Activated naive CD4-positive, alpha-beta T cell treated with anti-CD3 and anti-CD28 coated beads, Interleukin-2, amount 50 U/mL, for 24 hours (primary cell): ENCODE measurements around the gene DAO.
"Not testable (repeated sequence)": the region's sequence is repeated elsewhere in the genome, so short reads cannot be mapped to it uniquely, and the experiment has no call there.

ENCODE experiments used
- H3K27ac Mint-ChIP-seq: one replicate; pipeline ENCODE4 v1.8.0; 2021; ENCODE audit warnings: mild to moderate bottlenecking, mixed read lengths
- H3K27me3 Mint-ChIP-seq: one replicate; pipeline ENCODE4 v1.8.0; 2021; ENCODE audit warnings: mixed read lengths
- H3K36me3 Mint-ChIP-seq: one replicate; pipeline ENCODE4 v1.8.0; 2021; ENCODE audit warnings: mixed read lengths
- H3K4me1 Mint-ChIP-seq: one replicate; pipeline ENCODE4 v1.8.0; 2021; ENCODE audit warnings: mixed read lengths
- H3K4me3 Mint-ChIP-seq: one replicate; pipeline ENCODE4 v1.8.0; 2021; ENCODE audit warnings: mild to moderate bottlenecking, mixed read lengths
- H3K9me3 Mint-ChIP-seq: one replicate; pipeline ENCODE4 v1.8.0; 2021; ENCODE audit warnings: mixed read lengths

The DAO gene

GRCh38 chr12:108841825-108842224 is 38.1 kb upstream of the DAO start:
- not testable (repeated sequence) for H3K4me3 Mint-ChIP-seq, H3K27me3 Mint-ChIP-seq, H3K27ac Mint-ChIP-seq, H3K36me3 Mint-ChIP-seq, H3K9me3 Mint-ChIP-seq
- H3K4me1 Mint-ChIP-seq = peaks cover 30% of the 10 kb centered on the region

GRCh38 chr12:108842361-108842760 is 37.5 kb upstream of the DAO start:
- Mint-ChIP-seq H3K4me3 (no peak overlapping the region), H3K9me3 (no peaks in the 10 kb centered on the region), H3K27ac (no peak overlapping the region), H3K4me1 (peaks cover 26% of the 10 kb centered on the region), H3K27me3 (no peaks in the 10 kb centered on the region), H3K36me3 (peaks cover 8% of the 10 kb centered on the region)

- Mint-ChIP-seq H3K4me1 (peaks cover 24% of the 10 kb centered on the region), H3K9me3 (no peaks in the 10 kb centered on the region), H3K27me3 (no peaks in the 10 kb centered on the region), H3K4me3 (no peak overlapping the region), H3K36me3 (peaks cover 6% of the 10 kb centered on the region), H3K27ac (peak overlapping the region; percentile 2)
These were observed 36.7 kb upstream of the DAO start for GRCh38 chr12:108843187-108843586.

GRCh38 chr12:108845696-108846095 is 34.2 kb upstream of the DAO start:
- H3K4me3 Mint-ChIP-seq = no peak overlapping the region
- H3K4me1 Mint-ChIP-seq = peaks cover 8% of the 10 kb centered on the region
- peaks cover 3% of the 10 kb centered on the region for H3K36me3 Mint-ChIP-seq
- no peaks in the 10 kb centered on the region for H3K9me3 Mint-ChIP-seq
- no peak overlapping the region for H3K27ac Mint-ChIP-seq
- H3K27me3 Mint-ChIP-seq = no peaks in the 10 kb centered on the region

- Mint-ChIP-seq H3K9me3 (no peaks in the 10 kb centered on the region), H3K4me1 (peaks cover 8% of the 10 kb centered on the region), H3K4me3 (no peak overlapping the region), H3K27ac (no peak overlapping the region), H3K27me3 (no peaks in the 10 kb centered on the region), H3K36me3 (peaks cover 3% of the 10 kb centered on the region)
These were observed 33.6 kb upstream of the DAO start for GRCh38 chr12:108846290-108846701.

GRCh38 chr12:108847705-108848104 is 32.2 kb upstream of the DAO start:
- Mint-ChIP-seq H3K27me3 (no peaks in the 10 kb centered on the region), H3K27ac (no peak overlapping the region), H3K9me3 (no peaks in the 10 kb centered on the region), H3K4me3 (no peak overlapping the region), H3K36me3 (peaks cover 2% of the 10 kb centered on the region), H3K4me1 (peaks cover 8% of the 10 kb centered on the region)

- no peak overlapping the region for H3K27ac Mint-ChIP-seq
These were observed 30.2 kb upstream of the DAO start for GRCh38 chr12:108849660-108850059.

GRCh38 chr12:108850854-108851573 is 28.9 kb upstream of the DAO start:
- Mint-ChIP-seq H3K9me3 (no peaks in the 10 kb centered on the region), H3K4me3 (no peak overlapping the region), H3K27me3 (no peaks in the 10 kb centered on the region), H3K4me1 (peaks cover 20% of the 10 kb centered on the region), H3K36me3 (peaks cover 2% of the 10 kb centered on the region), H3K27ac (no peak overlapping the region)

More at GRCh38 chr12:108849660-108850059, 30.2 kb upstream of the DAO start:
- Mint-ChIP-seq H3K9me3 (no peaks in the 10 kb centered on the region), H3K36me3 (peaks cover 4% of the 10 kb centered on the region), H3K4me1 (peaks cover 16% of the 10 kb centered on the region), H3K4me3 (no peak overlapping the region), H3K27me3 (no peaks in the 10 kb centered on the region)

- Mint-ChIP-seq H3K36me3 (peaks cover 2% of the 10 kb centered on the region), H3K27me3 (no peaks in the 10 kb centered on the region), H3K9me3 (no peaks in the 10 kb centered on the region), H3K4me1 (peaks cover 29% of the 10 kb centered on the region), H3K27ac (no peak overlapping the region), H3K4me3 (no peak overlapping the region)
These were observed 27.1 kb upstream of the DAO start for GRCh38 chr12:108852674-108853309.

GRCh38 chr12:108853426-108853825 is 26.5 kb upstream of the DAO start:
- Mint-ChIP-seq H3K4me3 (no peak overlapping the region), H3K27ac (no peak overlapping the region), H3K36me3 (peaks cover 2% of the 10 kb centered on the region), H3K9me3 (no peaks in the 10 kb centered on the region), H3K4me1 (peaks cover 30% of the 10 kb centered on the region), H3K27me3 (no peaks in the 10 kb centered on the region)

- Mint-ChIP-seq H3K27me3 (no peaks in the 10 kb centered on the region), H3K4me3 (no peak overlapping the region), H3K4me1 (peaks cover 36% of the 10 kb centered on the region), H3K36me3 (peaks cover 2% of the 10 kb centered on the region), H3K9me3 (no peaks in the 10 kb centered on the region), H3K27ac (peak overlapping the region; percentile 33)
These were observed 25.9 kb upstream of the DAO start for GRCh38 chr12:108853981-108854446.

- peaks cover 2% of the 10 kb centered on the region for H3K36me3 Mint-ChIP-seq
- H3K27me3 Mint-ChIP-seq = no peaks in the 10 kb centered on the region
- H3K27ac Mint-ChIP-seq = peak overlapping the region; percentile 33
- peaks cover 41% of the 10 kb centered on the region for H3K4me1 Mint-ChIP-seq
- no peaks in the 10 kb centered on the region for H3K9me3 Mint-ChIP-seq
- H3K4me3 Mint-ChIP-seq = no peak overlapping the region
These were observed 25.2 kb upstream of the DAO start for GRCh38 chr12:108854451-108855283.

GRCh38 chr12:108855284-108856169 is 24.4 kb upstream of the DAO start:
- Mint-ChIP-seq H3K36me3 (peaks cover 2% of the 10 kb centered on the region), H3K4me3 (peak overlapping the region; percentile 82), H3K9me3 (no peaks in the 10 kb centered on the region), H3K27ac (peak overlapping the region; percentile 25), H3K4me1 (peaks cover 41% of the 10 kb centered on the region), H3K27me3 (no peaks in the 10 kb centered on the region)

GRCh38 chr12:108856170-108856427 is 23.8 kb upstream of the DAO start:
- H3K27ac Mint-ChIP-seq = peak overlapping the region; percentile 66
- H3K9me3 Mint-ChIP-seq = no peaks in the 10 kb centered on the region
- peaks cover 41% of the 10 kb centered on the region for H3K4me1 Mint-ChIP-seq
- peaks cover 2% of the 10 kb centered on the region for H3K36me3 Mint-ChIP-seq
- H3K4me3 Mint-ChIP-seq = peak overlapping the region; percentile 82
- H3K27me3 Mint-ChIP-seq = no peaks in the 10 kb centered on the region

GRCh38 chr12:108856428-108857157 is 23.3 kb upstream of the DAO start:
- Mint-ChIP-seq H3K4me3 (peak overlapping the region; percentile 82), H3K36me3 (peaks cover 2% of the 10 kb centered on the region), H3K27ac (peak overlapping the region; percentile 66), H3K4me1 (peaks cover 41% of the 10 kb centered on the region), H3K27me3 (no peaks in the 10 kb centered on the region), H3K9me3 (no peaks in the 10 kb centered on the region)
